Fibroblast of gingiva (primary cell): ENCODE data around the gene POLR2F.

ENCODE experiments used
- DNase-seq: peaks from one replicate; pipeline ENCODE4 v3.0.0-alpha.2; 2011; ENCODE audit warnings: low read depth

POLR2F gene

DNA sequence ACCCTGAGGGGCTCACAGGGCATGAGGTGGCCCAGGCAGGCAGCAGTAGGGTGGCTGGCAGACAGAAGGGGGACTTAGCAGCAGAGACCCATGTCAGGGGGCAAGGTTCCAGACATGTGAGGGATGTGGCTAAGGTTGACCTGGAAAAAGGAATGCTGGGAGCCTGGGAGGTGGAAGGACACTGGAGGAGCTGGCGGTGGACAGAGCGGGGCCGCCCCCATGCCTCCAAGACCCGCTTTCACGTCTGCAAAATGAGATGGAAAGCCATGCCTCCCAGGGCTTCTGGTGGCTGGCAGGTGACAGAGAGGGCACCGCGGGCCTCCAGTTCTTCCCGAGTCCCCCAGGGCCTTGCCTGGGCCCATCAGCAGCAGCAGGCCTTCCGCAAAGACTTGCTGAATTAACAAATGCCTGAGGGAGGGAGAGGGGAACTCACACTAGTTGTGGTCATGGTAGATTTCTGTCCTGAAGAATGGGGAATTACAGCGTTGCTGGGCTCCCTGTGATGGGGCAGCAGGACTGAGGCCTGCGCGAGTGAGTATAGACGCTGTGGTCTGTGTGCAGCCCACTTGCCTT lies 53.9 kb downstream of the POLR2F start:
- no peak for DNase-seq

- DNase-seq = no peak
Measured at GRCh38 chr22:38009000-38009806, 55.7 kb downstream of the POLR2F start.

DNA sequence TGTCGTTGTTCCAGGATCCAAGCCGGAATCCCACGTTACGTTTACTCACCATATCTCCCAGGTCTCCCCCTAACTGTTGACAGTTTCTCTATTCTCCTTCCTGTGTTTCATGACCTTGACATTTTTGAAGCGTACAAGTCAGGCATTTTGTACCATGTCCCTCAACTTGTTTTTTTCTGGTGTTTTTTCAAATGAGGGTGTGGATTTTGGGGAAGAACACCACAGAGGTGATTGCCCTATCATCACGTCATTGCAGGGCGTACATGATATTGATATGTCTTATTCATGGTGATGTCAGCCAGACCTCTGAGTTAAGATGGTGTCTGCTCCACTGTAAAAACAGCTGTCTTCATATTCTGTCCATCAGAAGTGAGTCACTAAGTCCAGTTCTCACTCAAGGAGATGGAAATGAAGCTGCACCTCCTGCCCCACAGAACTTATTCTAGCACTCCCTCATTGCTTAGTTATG lies 59.1 kb downstream of the POLR2F start:
- DNase-seq = no peak

DNA sequence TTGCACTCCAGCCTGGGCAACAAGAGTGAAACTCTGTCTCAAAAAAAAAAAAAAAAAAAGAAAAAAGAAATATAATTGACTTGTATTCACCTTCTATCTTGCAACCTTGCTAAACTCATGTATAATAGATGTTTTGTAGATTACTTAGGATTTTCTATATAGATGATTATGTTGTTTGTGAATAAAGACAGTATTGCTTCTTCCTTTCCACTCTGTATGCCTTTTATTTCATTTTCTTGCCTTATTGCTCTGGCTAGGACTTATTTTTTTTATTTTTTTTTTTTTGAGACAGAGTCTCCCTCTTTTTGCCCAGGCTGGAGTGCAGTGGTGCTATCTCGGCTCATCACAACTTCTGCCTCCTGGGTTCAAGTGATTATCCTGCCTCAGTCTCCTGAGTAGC lies 60.6 kb downstream of the POLR2F start:
- no peak for DNase-seq

GRCh38 chr22:38016182-38017151 lies 63.0 kb downstream of the POLR2F start:
- peak; percentile 28 for DNase-seq

DNA sequence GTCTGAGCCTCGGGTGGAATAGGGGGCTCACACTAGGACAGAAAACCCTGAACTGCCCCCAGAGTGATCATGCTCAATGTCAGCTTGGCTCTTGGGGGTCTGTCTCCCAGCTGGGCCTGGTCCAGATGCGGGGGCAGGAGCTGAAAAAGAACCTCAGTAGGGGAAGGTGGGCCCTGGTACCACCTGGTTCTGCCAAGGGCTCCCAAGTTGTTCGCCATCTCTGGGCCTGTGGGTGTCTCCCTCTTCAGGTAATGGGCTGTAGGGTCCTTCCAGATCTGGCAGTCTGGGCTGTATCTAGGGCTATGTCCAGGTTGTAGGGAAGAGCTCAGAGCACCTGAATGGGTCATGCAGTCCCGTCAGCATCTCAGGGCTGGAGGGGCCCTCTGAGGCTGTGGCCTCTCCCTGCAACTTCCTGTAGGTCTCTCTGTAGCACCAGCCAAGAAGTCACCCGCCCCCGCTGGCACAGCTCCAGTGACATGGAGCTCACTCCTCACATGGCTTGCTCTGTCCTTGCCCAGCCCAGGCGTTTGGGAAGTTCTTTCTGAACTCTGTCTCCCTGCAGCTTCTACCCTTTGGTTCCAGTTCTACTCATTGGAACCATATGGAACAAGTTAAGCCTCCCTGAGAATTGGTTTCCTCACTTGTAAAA lies 63.9 kb downstream of the POLR2F start:
- DNase-seq = peak; percentile 83

- DNase-seq = no peak
Measured at GRCh38 chr22:38017939-38018885, 64.7 kb downstream of the POLR2F start.
